ENCODE data around the gene CDC20. TPM values are rescaled to one million over a fixed set of nuclear protein-coding genes. Genes with fewer than 3 reads are reported as not detected.

Gene CDC20
- total RNA-seq, 1 donor from 2014 or later = 69.2 TPM

DNA sequence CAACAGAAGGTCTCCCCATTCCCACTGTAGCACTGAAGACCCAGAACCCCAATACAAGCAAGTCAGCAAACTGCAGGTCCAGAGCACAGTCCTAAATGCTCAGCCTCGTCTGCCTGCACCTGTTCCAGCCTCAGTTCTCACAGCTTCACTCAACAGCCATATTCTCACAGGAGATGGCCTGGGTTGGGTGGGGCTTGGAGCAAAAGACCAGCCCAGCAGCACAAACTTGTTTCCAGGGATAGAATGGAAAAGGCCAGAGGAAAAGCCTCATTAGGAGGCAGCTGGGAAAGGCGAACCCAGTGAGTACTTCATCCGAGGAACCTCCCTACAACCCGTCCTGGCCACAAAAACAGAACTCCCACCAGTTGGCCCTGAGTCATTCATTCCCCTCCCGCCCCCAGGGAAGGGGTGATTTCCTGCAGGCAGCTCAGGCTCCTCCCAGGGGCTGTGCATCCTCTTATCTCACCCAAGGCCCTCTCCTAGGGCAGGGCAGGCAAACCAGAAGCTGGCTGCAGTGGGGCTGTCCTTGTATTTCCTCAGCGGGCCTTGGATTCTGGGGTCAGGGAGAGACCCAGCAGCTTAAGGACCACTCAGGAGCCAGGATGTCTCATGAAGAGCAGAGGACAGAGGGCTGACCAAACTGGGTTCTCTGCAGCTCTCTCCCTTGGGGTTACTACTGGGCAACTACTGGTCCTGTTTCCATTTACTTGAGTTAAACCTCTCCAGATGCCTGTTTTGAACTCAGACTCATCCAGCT, 28.6 kb upstream of the CDC20 start:
- DNase-seq (ENCODE audit: low read depth, low spot score) = peak; percentile 55

GRCh38 chr1:43331688-43332087, 27.1 kb upstream of the CDC20 start:
- no peak for DNase-seq (ENCODE audit: low read depth, low spot score)

DNA sequence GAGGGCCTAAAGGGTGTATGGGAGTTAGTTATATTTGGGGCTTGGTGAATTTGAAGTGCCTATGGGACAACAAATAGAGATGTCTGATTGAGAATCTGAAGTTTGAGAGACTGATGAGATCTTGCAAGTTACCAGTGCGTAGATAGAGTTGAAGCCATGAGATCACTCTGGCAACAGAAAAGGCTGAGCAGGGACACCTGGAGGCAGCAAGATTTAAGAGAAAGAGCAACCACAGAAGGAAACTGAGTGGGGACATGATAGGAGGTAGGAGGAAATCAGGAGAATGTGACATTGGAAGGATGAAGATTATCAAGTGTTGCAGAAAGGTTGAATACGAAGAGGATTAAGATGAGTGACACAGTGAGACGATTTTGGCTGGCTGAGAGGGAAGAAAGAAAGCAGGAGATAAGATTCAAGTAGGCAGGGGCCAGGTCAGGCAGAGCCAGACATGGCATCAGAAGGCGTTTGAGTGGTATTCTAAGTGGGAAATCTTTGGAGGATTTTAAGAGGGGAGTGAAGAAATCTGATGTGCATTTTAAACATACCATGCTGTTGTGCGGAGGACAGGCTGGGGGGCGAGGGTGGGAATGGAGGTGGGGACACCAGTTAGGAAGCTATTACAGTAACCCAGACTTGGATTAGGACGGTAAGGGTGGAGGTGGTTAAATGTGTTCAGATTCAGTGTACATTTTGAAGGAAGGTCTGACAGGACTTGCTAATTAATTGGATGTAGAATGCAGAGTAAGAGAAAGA, 24.2 kb upstream of the CDC20 start:
- DNase-seq (ENCODE audit: low read depth, low spot score) = no peak

- DNase-seq (ENCODE audit: low read depth, low spot score) = no peak
Observed at GRCh38 chr1:43337588-43337987, 21.2 kb upstream of the CDC20 start, which contains the start of gene MPL. MPL (plus strand) TSS chr1:43337818; CDS start chr1:43337849, 31 bp downstream.

DNA sequence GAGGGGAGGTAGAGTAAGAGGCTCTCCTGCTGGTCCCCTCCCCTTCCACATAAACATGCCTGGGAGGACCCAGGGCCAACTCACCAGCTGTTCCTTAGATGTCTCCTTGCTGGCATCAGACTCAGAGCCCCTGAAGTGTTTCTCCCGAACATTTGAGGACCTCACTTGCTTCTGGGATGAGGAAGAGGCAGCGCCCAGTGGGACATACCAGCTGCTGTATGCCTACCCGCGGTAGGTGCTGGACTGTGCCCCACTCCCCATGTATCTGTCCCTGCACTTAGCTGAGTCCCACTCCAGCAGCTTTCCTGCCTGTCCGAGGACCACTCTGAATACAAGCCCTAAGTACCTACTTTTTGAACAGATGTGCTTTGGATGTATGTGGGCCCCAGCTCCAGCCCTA, 20.8 kb upstream of the CDC20 start:
- DNase-seq (ENCODE audit: low read depth, low spot score) = no peak

- no peak for DNase-seq (ENCODE audit: low read depth, low spot score)
Observed at GRCh38 chr1:43339584-43340232, 19.1 kb upstream of the CDC20 start.

DNA sequence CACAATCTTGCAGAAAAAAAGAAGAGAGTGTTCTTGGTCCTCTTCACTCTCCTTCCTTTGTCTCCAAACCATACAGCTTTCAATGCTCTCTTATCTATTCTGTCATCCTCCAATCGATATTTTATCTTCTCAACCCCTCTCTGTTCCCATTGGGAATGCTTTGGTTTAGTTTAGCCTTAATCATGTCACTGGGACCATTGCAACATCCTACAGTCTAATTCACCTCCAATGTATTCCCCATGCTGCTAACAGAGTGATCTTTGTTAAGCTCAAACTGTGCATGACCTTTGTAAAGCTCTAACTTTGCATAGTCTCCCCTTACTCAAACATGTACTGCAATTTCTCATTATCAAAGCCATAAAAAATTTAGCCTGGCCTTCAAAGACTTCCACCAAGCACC, 18.2 kb upstream of the CDC20 start:
- no peak for DNase-seq (ENCODE audit: low read depth, low spot score)

- no peak for DNase-seq (ENCODE audit: low read depth, low spot score)
Observed at GRCh38 chr1:43344267-43344850, 14.4 kb upstream of the CDC20 start.

GRCh38 chr1:43345120-43345519, 13.7 kb upstream of the CDC20 start:
- no peak for DNase-seq (ENCODE audit: low read depth, low spot score)

DNA sequence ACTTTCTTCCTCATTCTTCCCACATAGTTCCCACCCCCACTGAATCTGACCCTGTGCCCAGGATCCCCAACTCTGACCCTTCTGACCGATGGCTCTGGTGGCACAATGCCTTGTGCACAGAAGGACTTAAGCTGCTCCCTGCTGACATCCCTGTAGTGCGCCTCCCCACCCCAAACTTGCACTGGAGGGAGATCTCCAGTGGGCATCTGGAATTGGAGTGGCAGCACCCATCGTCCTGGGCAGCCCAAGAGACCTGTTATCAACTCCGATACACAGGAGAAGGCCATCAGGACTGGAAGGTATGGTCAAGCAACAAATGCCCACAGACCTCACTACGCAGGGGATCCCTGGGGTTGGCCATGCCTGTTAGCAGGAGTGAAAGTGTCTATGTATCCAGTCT, 12.1 kb upstream of the CDC20 start:
- DNase-seq (ENCODE audit: low read depth, low spot score) = no peak

GRCh38 chr1:43348343-43348808, 10.4 kb upstream of the CDC20 start:
- DNase-seq (ENCODE audit: low read depth, low spot score) = no peak

- no peak for DNase-seq (ENCODE audit: low read depth, low spot score)
Observed at GRCh38 chr1:43348809-43349593, 9.8 kb upstream of the CDC20 start.

DNA sequence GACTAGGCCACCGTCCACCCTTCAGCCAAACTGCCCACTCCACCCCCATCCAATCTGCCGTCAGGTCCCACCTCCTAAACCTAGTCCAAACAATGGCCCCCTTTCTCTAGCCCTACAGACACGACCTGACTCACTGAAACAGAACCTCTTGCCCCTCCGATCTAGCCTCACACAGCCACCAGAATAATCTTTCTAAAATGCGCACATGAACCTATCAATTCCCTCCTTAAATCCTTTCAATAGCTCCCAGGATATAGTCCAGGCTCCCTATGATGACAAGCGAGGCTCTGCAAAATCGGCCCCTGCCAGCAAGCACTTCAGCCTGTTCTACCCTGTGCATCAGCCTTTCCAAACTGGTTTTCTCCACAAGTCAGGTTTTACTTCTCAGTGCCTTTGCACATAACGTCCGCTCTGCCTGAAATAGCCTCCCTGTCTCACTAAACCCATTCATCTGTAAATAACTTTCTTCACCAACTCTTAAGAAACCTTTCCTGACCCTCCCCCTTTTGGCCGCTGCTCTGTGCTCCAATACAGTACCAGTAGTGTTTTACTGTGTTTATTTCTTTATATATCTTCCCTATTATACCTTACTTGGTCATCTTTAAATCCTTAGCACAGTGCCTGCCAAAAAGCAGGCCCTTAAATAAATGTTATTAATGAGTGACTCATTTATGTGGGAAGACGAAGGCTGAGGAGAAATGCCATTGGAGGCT, 9.0 kb upstream of the CDC20 start:
- DNase-seq (ENCODE audit: low read depth, low spot score) = no peak

DNA sequence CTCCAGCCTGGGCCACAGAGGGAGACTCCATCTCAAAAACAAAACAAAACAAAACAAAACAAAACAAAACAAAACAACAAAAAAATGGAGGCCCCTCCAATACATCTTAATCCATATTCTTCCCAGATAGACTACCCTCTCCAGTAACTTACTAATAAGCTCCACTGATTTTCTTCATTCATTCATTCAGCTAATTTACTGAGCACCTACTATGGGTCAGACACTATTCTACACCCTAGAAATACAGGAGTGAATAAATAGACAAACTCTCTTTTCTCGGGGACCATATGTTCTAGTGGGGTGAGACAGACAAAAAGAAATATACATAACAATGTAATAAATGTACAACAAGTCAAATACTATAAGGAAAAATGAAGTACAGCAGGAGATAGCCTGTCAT, 7.8 kb upstream of the CDC20 start:
- no peak for DNase-seq (ENCODE audit: low read depth, low spot score)

- no peak for DNase-seq (ENCODE audit: low read depth, low spot score)
Observed at GRCh38 chr1:43351421-43352350, 7.1 kb upstream of the CDC20 start.

DNA sequence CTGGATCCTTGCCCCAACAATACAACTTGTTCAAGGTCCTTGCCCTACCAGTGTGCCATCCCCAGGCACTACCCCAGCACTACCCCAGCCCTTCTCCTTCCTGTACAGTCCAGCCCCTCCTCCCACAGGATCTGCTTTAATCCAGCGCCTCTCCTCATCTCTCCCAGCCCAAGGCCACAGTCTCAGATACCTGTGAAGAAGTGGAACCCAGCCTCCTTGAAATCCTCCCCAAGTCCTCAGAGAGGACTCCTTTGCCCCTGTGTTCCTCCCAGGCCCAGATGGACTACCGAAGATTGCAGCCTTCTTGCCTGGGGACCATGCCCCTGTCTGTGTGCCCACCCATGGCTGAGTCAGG, 6.5 kb upstream of the CDC20 start:
- no peak for DNase-seq (ENCODE audit: low read depth, low spot score)

GRCh38 chr1:43352881-43353280, 5.9 kb upstream of the CDC20 start:
- no peak for DNase-seq (ENCODE audit: low read depth, low spot score)

- DNase-seq (ENCODE audit: low read depth, low spot score) = no peak
Observed at GRCh38 chr1:43354471-43354870, 4.3 kb upstream of the CDC20 start.

- no peak for DNase-seq (ENCODE audit: low read depth, low spot score)
Observed at GRCh38 chr1:43354936-43355335, 3.8 kb upstream of the CDC20 start.
